Naive thymus-derived CD4-positive, alpha-beta T cell (primary cell): Measurements from ENCODE around the gene PRM3. TPM values are rescaled to one million over a fixed set of nuclear protein-coding genes. Genes with fewer than 3 reads are reported as not detected.
A peak's percentile ranks its signal among the peaks of the same experiment; 100 is the strongest.

Experiments used
- ATAC-seq: fragments of 150-1000 bp; cut with Tn5 transposase; 2 replicates; pipeline ENCODE4 v1.10.0; 2021; ENCODE audit warnings: mild to moderate bottlenecking, moderate library complexity
- CTCF ChIA-PET: fragments of 350-600 bp; sonication (Branson Sonifier 250); formaldehyde crosslinking; loops from one replicate; lab custom pipeline; 2021; ENCODE audit warnings: antibody characterized with exemption; lab: Charles Lee
- POLR2A ChIA-PET: fragments of 350-600 bp; sonication (Branson Sonifier 250); formaldehyde crosslinking; loops from one replicate; lab custom pipeline; 2021; ENCODE audit warnings: antibody characterized with exemption, inconsistent platforms; lab: Charles Lee
- DNase-seq, 9 donors: peaks; one replicate each; pipeline versions ENCODE4 v3.0.0 to v3.0.0-alpha.2; 2020 to 2022; ENCODE audit warnings: mixed read lengths in 1 of 9
- H3K27ac ChIP-seq: one replicate; pipeline ENCODE4 v1.7.0; 2013; ENCODE audit warnings: mild to moderate bottlenecking, low read depth, low read length, moderate library complexity
- H3K27me3 ChIP-seq, 2 donors: one replicate each; pipeline ENCODE4 v1.7.0; 2013; ENCODE audit warnings: low read length in 2 of 2, mild to moderate bottlenecking in 2 of 2, moderate library complexity in 2 of 2; ENCODE audit not compliant: control insufficient read depth in 2 of 2, insufficient read depth in 2 of 2
- H3K36me3 ChIP-seq, 3 experiments: 1 replicate in 2 of 3; 2 replicates in 1 of 3; pipeline ENCODE4 v1.7.0; 2013; ENCODE audit warnings: low read length in 3 of 3, mild to moderate bottlenecking in 3 of 3, moderate library complexity in 1 of 3; ENCODE audit not compliant: insufficient read depth in 3 of 3, control insufficient read depth in 2 of 3
- H3K4me1 ChIP-seq, 2 donors: one replicate each; pipeline ENCODE4 v1.7.0; 2013; ENCODE audit warnings: low read length in 2 of 2, mild to moderate bottlenecking in 2 of 2, moderate library complexity in 1 of 2; ENCODE audit not compliant: control insufficient read depth in 2 of 2, insufficient read depth in 2 of 2
- H3K4me3 ChIP-seq: 2 replicates; pipeline ENCODE4 v1.7.0; 2013; ENCODE audit warnings: mild to moderate bottlenecking, low read length
- H3K9me3 ChIP-seq, 3 experiments: 1 replicate in 2 of 3; 2 replicates in 1 of 3; pipeline ENCODE4 v1.7.0; 2013; ENCODE audit warnings: low read length in 3 of 3; ENCODE audit not compliant: control insufficient read depth in 2 of 3
- H3K27ac Mint-ChIP-seq, 9 donors: one replicate each; pipeline ENCODE4 v1.8.0; 2020 to 2022; ENCODE audit warnings: mixed read lengths in 9 of 9, mild to moderate bottlenecking in 8 of 9, moderate library complexity in 5 of 9, inconsistent platforms in 2 of 9
- H3K27me3 Mint-ChIP-seq, 5 donors: one replicate each; pipeline ENCODE4 v1.8.0; 2021 to 2022; ENCODE audit warnings: mixed read lengths in 5 of 5, mild to moderate bottlenecking in 1 of 5
- H3K36me3 Mint-ChIP-seq, 5 donors: one replicate each; pipeline ENCODE4 v1.8.0; 2020 to 2022; ENCODE audit warnings: mixed read lengths in 5 of 5, mild to moderate bottlenecking in 3 of 5, inconsistent platforms in 1 of 5
- H3K4me1 Mint-ChIP-seq, 7 donors: one replicate each; pipeline ENCODE4 v1.8.0; 2020 to 2022; ENCODE audit warnings: mixed read lengths in 7 of 7, mild to moderate bottlenecking in 3 of 7, inconsistent platforms in 1 of 7
- H3K4me3 Mint-ChIP-seq, 10 donors: one replicate each; pipeline ENCODE4 v1.8.0; 2020 to 2022; ENCODE audit warnings: mild to moderate bottlenecking in 10 of 10, mixed read lengths in 10 of 10, moderate library complexity in 6 of 10, inconsistent platforms in 2 of 10
- H3K9me3 Mint-ChIP-seq, 11 donors: one replicate each; pipeline ENCODE4 v1.8.0; 2020 to 2022; ENCODE audit warnings: mixed read lengths in 11 of 11, mild to moderate bottlenecking in 4 of 11, inconsistent platforms in 1 of 11, moderate library complexity in 1 of 11
- intact Hi-C, 2 donors: fragments of 100-400 bp; cut with micrococcal nuclease; formaldehyde crosslinking; loops; one replicate each; pipeline ENCODE4 v1.15.1; 2023
- polyA plus RNA-seq, 2 donors: library from polyadenylated mRNA; unstranded; fragments of 300-500 nt; fragmentation: Illumina TruSeq; gene quantifications; one replicate each; pipeline ENCODE4 v1.2.3, GENCODE V29; 2021
- total RNA-seq, 6 experiments: library from RNA in 5 of 6; stranded (reverse) in 5 of 6; gene quantifications; 1 replicate in 5 of 6; 2 replicates in 1 of 6; pipeline ENCODE4 v1.2.3 and lab custom pipeline; 2021 to 2026

Gene PRM3
- total and polyA plus RNA-seq, 7 experiments from 2014 or later = not detected

- H3K27ac ChIP-seq = peak overlapping the region; percentile 62
- ChIA-PET POLR2A (interaction anchor here (0.9 to 12.7 kb wide), 2 partner anchors 15 to 24 kb away, joined by 3 to 244 read pairs; partner anchors contain the start of gene SOCS1), CTCF (interaction anchor here (1.4 kb wide), 1 partner anchor 23 kb away, joined by 7 read pairs; no protein-coding TSS in a partner anchor)
- Mint-ChIP-seq H3K4me3 (peak overlapping the region; percentile 35 to 83 (median 50)), H3K9me3 (no peaks in the 10 kb centered on the region), H3K4me1 (peaks cover 47 to 86% (median 63%) of the 10 kb centered on the region in 7 donors), H3K27me3 (no peaks in the 10 kb centered on the region), H3K36me3 (no peaks in the 10 kb centered on the region), H3K27ac (peak overlapping the region; percentile 80 to 98 (median 90))
- H3K27me3 ChIP-seq = no peaks in the 10 kb centered on the region
- H3K9me3 ChIP-seq = no peaks in the 10 kb centered on the region
- DNase-seq (no peak), ATAC-seq (no peak)
- H3K4me1 ChIP-seq = peaks cover 34 to 42% of the 10 kb centered on the region in 2 donors
- intact Hi-C loops = loop anchor here in 1 of 2 donors (5.0 kb wide), 2 partner anchors 49 to 124 kb away; no protein-coding TSS in a partner anchor
- H3K36me3 ChIP-seq = no peaks in the 10 kb centered on the region
- H3K4me3 ChIP-seq = no peak overlapping the region
These were observed 42.0 kb downstream of the PRM3 start for GRCh38 chr16:11231367-11231970.

- POLR2A ChIA-PET = interaction anchor here (0.6 to 12.7 kb wide), 2 partner anchors 18 to 26 kb away, joined by 3 to 244 read pairs; partner anchors contain the start of gene SOCS1
- H3K4me1 Mint-ChIP-seq = peaks cover 49 to 92% (median 70%) of the 10 kb centered on the region in 7 donors
These were observed 43.5 kb downstream of the PRM3 start for GRCh38 chr16:11229906-11230305.

GRCh38 chr16:11229432-11229831 is 44.0 kb downstream of the PRM3 start:
- DNase-seq = no peak
- Histone ChIP-seq H3K4me1 (peaks cover 41 to 54% of the 10 kb centered on the region in 2 donors), H3K27ac (peak overlapping the region; percentile 34), H3K4me3 (no peak overlapping the region), H3K36me3 (no peaks in the 10 kb centered on the region), H3K27me3 (no peaks in the 10 kb centered on the region), H3K9me3 (no peaks in the 10 kb centered on the region)
- ATAC-seq = no peak
- POLR2A ChIA-PET = interaction anchor here (0.6 to 12.7 kb wide), 2 partner anchors 17 to 26 kb away, joined by 3 to 244 read pairs; partner anchors contain the start of gene SOCS1
- intact Hi-C loops = no loop called here
- peak overlapping the region; percentile 73 to 98 (median 84) for H3K27ac Mint-ChIP-seq
- H3K4me3 Mint-ChIP-seq = no peak overlapping the region
- no peaks in the 10 kb centered on the region for H3K27me3 Mint-ChIP-seq
- CTCF ChIA-PET = interaction anchor here (0.6 kb wide), 1 partner anchor 27 kb away, joined by 3 read pairs; the partner anchor contains the start of gene SOCS1
- H3K36me3 Mint-ChIP-seq = no peaks in the 10 kb centered on the region
- no peaks in the 10 kb centered on the region for H3K9me3 Mint-ChIP-seq
- peaks cover 50 to 93% (median 70%) of the 10 kb centered on the region in 7 donors for H3K4me1 Mint-ChIP-seq

More at GRCh38 chr16:11229906-11230305, 43.5 kb downstream of the PRM3 start:
- Histone ChIP-seq H3K27ac (peak overlapping the region; percentile 34), H3K36me3 (no peaks in the 10 kb centered on the region), H3K9me3 (no peaks in the 10 kb centered on the region), H3K27me3 (no peaks in the 10 kb centered on the region), H3K4me1 (peaks cover 40 to 52% of the 10 kb centered on the region in 2 donors), H3K4me3 (no peak overlapping the region)
- ATAC-seq (no peak), DNase-seq (no peak)
- Mint-ChIP-seq H3K9me3 (no peaks in the 10 kb centered on the region), H3K27me3 (no peaks in the 10 kb centered on the region), H3K27ac (peak overlapping the region; percentile 53 to 98 (median 83)), H3K4me3 (peak overlapping the region in 2 of 10 donors; percentile 9 to 34), H3K36me3 (no peaks in the 10 kb centered on the region)
- intact Hi-C loops = loop anchor here in 1 of 2 donors (5.0 kb wide), 2 partner anchors 48 to 123 kb away; no protein-coding TSS in a partner anchor
- CTCF ChIA-PET = interaction anchor here (0.6 to 1.4 kb wide), 2 partner anchors 25 to 26 kb away, joined by 3 to 7 read pairs; partner anchors contain the start of gene SOCS1

- Histone ChIP-seq H3K27me3 (no peaks in the 10 kb centered on the region), H3K36me3 (no peaks in the 10 kb centered on the region), H3K9me3 (no peaks in the 10 kb centered on the region), H3K4me3 (peak overlapping the region; percentile 49), H3K27ac (peak overlapping the region; percentile 91), H3K4me1 (peaks cover 30 to 36% of the 10 kb centered on the region in 2 donors)
- peaks cover 37 to 77% (median 57%) of the 10 kb centered on the region in 7 donors for H3K4me1 Mint-ChIP-seq
- POLR2A ChIA-PET = interaction anchor here (0.5 to 12.7 kb wide), 15 partner anchors 8 to 517 kb away, joined by 3 to 244 read pairs (median 4); partner anchors contain the start of genes SOCS1 and TXNDC11
- H3K27ac Mint-ChIP-seq = peak overlapping the region; percentile 97 to 99 (median 98)
- CTCF ChIA-PET = interaction anchor here (0.6 to 2.1 kb wide), 4 partner anchors 29 to 262 kb away, joined by 3 to 26 read pairs (median 4); partner anchors contain the start of gene SOCS1
- H3K9me3 Mint-ChIP-seq = peaks cover 0 to under 1% (median 0%) of the 10 kb centered on the region in 11 donors
- peak overlapping the region; percentile 78 to 87 (median 80) for H3K4me3 Mint-ChIP-seq
- peaks cover 0 to 3% (median 0%) of the 10 kb centered on the region in 5 donors for H3K36me3 Mint-ChIP-seq
- H3K27me3 Mint-ChIP-seq = no peaks in the 10 kb centered on the region
- intact Hi-C loops = loop anchor here (1.0 to 2.0 kb wide), 9 partner anchors 7 to 335 kb away; no protein-coding TSS in a partner anchor
- no peak for ATAC-seq
- DNase-seq = no peak
These were observed 47.5 kb downstream of the PRM3 start for GRCh38 chr16:11225677-11226549.

- CTCF ChIA-PET = interaction anchor here (0.6 to 2.1 kb wide), 9 partner anchors 8 to 1559 kb away, joined by 3 to 26 read pairs (median 3); partner anchors contain the start of gene SOCS1
- Mint-ChIP-seq H3K27me3 (no peaks in the 10 kb centered on the region), H3K4me1 (peaks cover 35 to 77% (median 56%) of the 10 kb centered on the region in 7 donors), H3K9me3 (peaks cover 0 to 2% (median 0%) of the 10 kb centered on the region in 11 donors), H3K27ac (peak overlapping the region; percentile 97 to 99 (median 98)), H3K4me3 (peak overlapping the region; percentile 78 to 87 (median 80)), H3K36me3 (peaks cover 0 to 4% (median 0%) of the 10 kb centered on the region in 5 donors)
- Histone ChIP-seq H3K27ac (peak overlapping the region; percentile 91), H3K36me3 (no peaks in the 10 kb centered on the region), H3K27me3 (no peaks in the 10 kb centered on the region), H3K9me3 (no peaks in the 10 kb centered on the region), H3K4me3 (peak overlapping the region; percentile 49), H3K4me1 (peaks cover 30 to 36% of the 10 kb centered on the region in 2 donors)
- peak; percentile 91 for ATAC-seq
- DNase-seq = peak; percentile 59 to 85 (median 80)
- POLR2A ChIA-PET = interaction anchor here (0.5 to 12.7 kb wide), 16 partner anchors 8 to 518 kb away, joined by 3 to 244 read pairs (median 4); partner anchors contain the start of genes SOCS1 and TXNDC11
- intact Hi-C loops = loop anchor here (1.0 to 2.0 kb wide), 9 partner anchors 8 to 336 kb away; no protein-coding TSS in a partner anchor
These were observed 48.3 kb downstream of the PRM3 start for GRCh38 chr16:11224894-11225676.
